IMR-90 (cell line): Measurements from ENCODE around the gene LRP6. TPM values are rescaled to one million over a fixed set of nuclear protein-coding genes. Genes with fewer than 3 reads are reported as not detected.

Experiments used
- ATAC-seq: fragments of 200-7000 bp; cut with Tn5 transposase; 2 replicates; pipeline ENCODE4 v1.9.1; 2020; ENCODE audit warnings: low read depth, mild to moderate bottlenecking, moderate library complexity
- BruUV-seq: library from RNA; stranded (reverse); fragments of 400-500 nt; replicated peaks from 2 replicates; lab custom pipeline; 2021; lab: Mats Ljungman, UMichigan
- CTCF ChIA-PET: fragments of 300-600 bp; formaldehyde crosslinking; extraction: SDS; loops from one replicate; lab custom pipeline; 2021; ENCODE audit warnings: antibody characterized with exemption; lab: Yijun Ruan, JAX
- POLR2A ChIA-PET: fragments of 300-600 bp; sonication (Branson Sonifier 250); formaldehyde crosslinking; loops from one replicate; lab custom pipeline; 2022; ENCODE audit warnings: antibody characterized with exemption; ENCODE audit not compliant: unreplicated experiment; lab: Charles Lee
- DNase-seq: peaks from one replicate; pipeline ENCODE4 v3.0.0; 2013
- H2AFZ ChIP-seq: replicated peaks from 2 replicates; pipeline ENCODE3; 2013; ENCODE audit warnings: low read length, mild to moderate bottlenecking; ENCODE audit not compliant: poor library complexity
- H2AK5ac ChIP-seq: 2 replicates; pipeline ENCODE4 v1.6.1; 2013; ENCODE audit warnings: low read depth, low read length, inconsistent platforms
- H2AK9ac ChIP-seq: replicated peaks from 2 replicates; pipeline ENCODE3; 2013; ENCODE audit warnings: mild to moderate bottlenecking, low read depth, low read length, moderate library complexity; ENCODE audit not compliant: poor library complexity
- H2BK120ac ChIP-seq: 2 replicates; pipeline ENCODE4 v1.6.1; 2013; ENCODE audit warnings: low read depth, low read length, inconsistent platforms
- H2BK15ac ChIP-seq: 3 replicates; pipeline ENCODE4 v1.6.1; 2013; ENCODE audit warnings: low read depth, low read length, inconsistent platforms
- H2BK20ac ChIP-seq: 2 replicates; pipeline ENCODE4 v1.6.1; 2013; ENCODE audit warnings: low read depth, mild to moderate bottlenecking, inconsistent platforms, low read length, moderate library complexity
- H2BK5ac ChIP-seq: 2 replicates; pipeline ENCODE4 v1.6.1; 2013; ENCODE audit warnings: mild to moderate bottlenecking, low read depth, low read length, inconsistent platforms; ENCODE audit not compliant: poor library complexity, severe bottlenecking
- H3K14ac ChIP-seq: replicated peaks from 2 replicates; pipeline ENCODE4 v1.6.1; 2013; ENCODE audit warnings: low read depth, low read length, inconsistent platforms
- H3K18ac ChIP-seq: 2 replicates; pipeline ENCODE4 v1.6.1; 2013; ENCODE audit warnings: low read depth, low read length, control low read depth
- H3K23ac ChIP-seq: 2 replicates; pipeline ENCODE4 v1.6.1; 2013; ENCODE audit warnings: low read depth, low read length, inconsistent platforms
- H3K27ac ChIP-seq: 2 replicates; pipeline ENCODE4 v1.5.1; 2013; ENCODE audit warnings: mild to moderate bottlenecking, control low read depth, low read length; ENCODE audit not compliant: insufficient read depth
- H3K27me3 ChIP-seq: 2 replicates; pipeline ENCODE4 v1.6.1; 2013; ENCODE audit warnings: low read length; ENCODE audit not compliant: control insufficient read depth, insufficient read depth
- H3K36me3 ChIP-seq: 2 replicates; pipeline ENCODE4 v1.6.1; 2013; ENCODE audit warnings: low read length, mixed read lengths; ENCODE audit not compliant: control insufficient read depth, insufficient read depth
- H3K4ac ChIP-seq: 2 replicates; pipeline ENCODE4 v1.6.1; 2013; ENCODE audit warnings: low read depth, low read length, inconsistent platforms
- H3K4me1 ChIP-seq: 2 replicates; pipeline ENCODE4 v1.6.1; 2013; ENCODE audit warnings: low read length, mixed read lengths; ENCODE audit not compliant: control insufficient read depth, insufficient read depth
- H3K4me2 ChIP-seq: 2 replicates; pipeline ENCODE4 v1.6.1; 2013; ENCODE audit warnings: low read depth, mild to moderate bottlenecking, control low read depth, low read length, moderate library complexity
- H3K4me3 ChIP-seq: 2 replicates; pipeline ENCODE4 v1.5.1; 2013; ENCODE audit warnings: low read depth, mild to moderate bottlenecking, control low read depth, low read length, moderate library complexity; ENCODE audit not compliant: insufficient read depth
- H3K56ac ChIP-seq: 2 replicates; pipeline ENCODE4 v1.6.1; 2013; ENCODE audit warnings: low read length, inconsistent platforms; ENCODE audit not compliant: insufficient read depth; ENCODE audit errors: extremely low read depth
- H3K79me1 ChIP-seq, 2 experiments: 2 replicates each; pipeline ENCODE4 v1.6.1; 2013; ENCODE audit warnings: low read length in 2 of 2, inconsistent platforms in 1 of 2, low read depth in 1 of 2
- H3K9ac ChIP-seq: 2 replicates; pipeline ENCODE4 v1.6.1; 2013; ENCODE audit warnings: low read depth, low read length, control low read depth
- H3K9me1 ChIP-seq: 2 replicates; pipeline ENCODE4 v1.6.1; 2013; ENCODE audit warnings: low read length, inconsistent platforms; ENCODE audit not compliant: insufficient read depth
- H3K9me3 ChIP-seq: 2 replicates; pipeline ENCODE4 v1.6.1; 2013; ENCODE audit warnings: low read length; ENCODE audit not compliant: control insufficient read depth, insufficient read depth
- H4K20me1 ChIP-seq: 2 replicates; pipeline ENCODE4 v1.6.1; 2013; ENCODE audit warnings: low read length, inconsistent platforms; ENCODE audit not compliant: insufficient read depth
- H4K5ac ChIP-seq: 2 replicates; pipeline ENCODE4 v1.6.1; 2013; ENCODE audit warnings: mild to moderate bottlenecking, low read depth, low read length, control low read depth
- H4K8ac ChIP-seq, 2 experiments: 2 replicates each; pipeline ENCODE4 v1.6.1; 2013; ENCODE audit warnings: low read depth in 2 of 2, low read length in 2 of 2, control low read depth in 1 of 2, inconsistent platforms in 1 of 2
- H4K91ac ChIP-seq: 2 replicates; pipeline ENCODE4 v1.6.1; 2013; ENCODE audit warnings: low read depth, low read length, inconsistent platforms; ENCODE audit not compliant: insufficient read depth
- BHLHE40 ChIP-seq: fragments of 150-350 bp; IDR thresholded peaks from 2 replicates; pipeline ENCODE4 v1.6.1; 2016; ENCODE audit warnings: mild to moderate bottlenecking, low read depth, low read length
- MAFK ChIP-seq: IDR thresholded peaks from 2 replicates; pipeline ENCODE4 v1.6.1; 2012; ENCODE audit warnings: low read depth, low read length, improper control_type of control experiment
- MAZ ChIP-seq: IDR thresholded peaks from 2 replicates; pipeline ENCODE4 v1.6.1; 2012; ENCODE audit warnings: low read depth, mild to moderate bottlenecking, low read length, improper control_type of control experiment, moderate library complexity, borderline replicate concordance
- MXI1 ChIP-seq: IDR thresholded peaks from 2 replicates; pipeline ENCODE4 v1.6.1; 2012; ENCODE audit warnings: low read depth, mild to moderate bottlenecking, low read length, moderate library complexity, borderline replicate concordance
- NFE2L2 ChIP-seq: fragments of 150-350 bp; IDR thresholded peaks from 2 replicates; pipeline ENCODE4 v1.6.1; 2016; ENCODE audit warnings: low read depth, mild to moderate bottlenecking, low read length
- WGBS, 2 experiments: methylation state at CpG; one replicate each; pipeline versions ENCODE4 v1.1.5 to v1.1.7; 2013; ENCODE audit warnings: missing lambda C conversion rate in 2 of 2; ENCODE audit not compliant: insufficient read length in 1 of 2; ENCODE audit errors: extremely low coverage in 2 of 2; 5-methylcytosine and 5-hydroxymethylcytosine counted together
- dilution Hi-C: fragments of 300-500 bp; cut with HindIII; formaldehyde crosslinking; loops from one replicate; pipeline ENCODE4 v1.14.3; 2018; ENCODE audit warnings: low sequenced_read_pairs; ENCODE audit not compliant: unreplicated experiment
- in situ Hi-C: fragments of 300-500 bp; cut with MboI; formaldehyde crosslinking; loops from 3 replicates; pipeline ENCODE4 v1.14.3; 2019; ENCODE audit warnings: low sequenced_read_pairs, inconsistent platforms, mixed read lengths
- intact Hi-C: fragments of 100-400 bp; cut with micrococcal nuclease; formaldehyde crosslinking; loops from 2 replicates; pipeline ENCODE4 v1.10.0; 2022
- polyA plus RNA-seq, 3 experiments: library from polyadenylated mRNA; depleted of rRNA; stranded (reverse); fragments of >200 nt; gene quantifications; 2 replicates each; pipeline ENCODE4 v1.2.3, GENCODE V29; 2012; ENCODE audit warnings: low replicate concordance in 1 of 3
- total RNA-seq: library from RNA; depleted of rRNA; stranded (reverse); fragments of >200 nt; gene quantifications from 2 replicates; pipeline ENCODE4 v1.2.3, GENCODE V29; 2012
- TF ChIP-seq, protein P1 (sequence below): fragments of 150-350 bp; IDR thresholded peaks from 2 replicates; pipeline ENCODE4 v1.6.1; 2017; ENCODE audit warnings: mild to moderate bottlenecking, antibody characterized with exemption, low read length, low read depth

LRP6 gene
- total and polyA plus RNA-seq, 2 of the 4 experiments (the other 2 are of a cell fraction): 14.2 to 32.1 TPM

DNA sequence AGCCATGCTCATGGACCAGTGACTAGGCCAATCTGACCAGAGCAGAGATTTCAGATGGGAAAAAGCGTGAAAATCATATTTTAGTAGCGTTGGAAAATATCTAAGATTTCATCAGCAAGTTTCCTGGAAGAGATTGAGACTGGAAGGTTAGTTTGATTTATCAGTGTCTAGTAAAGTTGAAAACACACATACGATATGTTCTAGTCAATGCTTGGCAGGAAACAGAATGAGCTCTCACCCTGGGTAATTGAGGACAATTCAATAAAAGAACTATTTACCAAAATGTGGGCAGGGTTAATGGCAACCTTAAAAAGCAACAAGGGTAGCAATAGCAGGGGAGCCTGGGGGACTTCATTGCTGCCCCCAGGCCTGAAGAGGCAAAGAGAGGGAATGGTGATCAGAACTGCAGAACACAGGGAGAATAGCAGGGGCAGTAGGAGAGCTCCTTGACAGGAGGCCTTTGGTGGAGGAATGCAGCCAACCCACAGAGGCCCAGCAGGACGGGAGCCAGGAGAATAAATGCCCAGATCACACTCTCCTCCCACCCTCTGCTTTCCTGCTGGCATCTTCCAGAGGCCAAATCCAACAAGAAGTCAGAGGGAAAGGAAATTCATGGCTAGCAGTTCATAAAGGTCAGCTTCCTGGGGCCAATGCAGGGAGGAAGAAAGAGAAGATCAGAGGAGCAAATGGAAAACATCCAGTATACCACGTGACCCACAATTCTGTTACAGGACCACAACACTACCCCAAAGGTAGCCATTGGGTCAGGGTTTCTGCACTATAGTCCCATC lies 27.6 kb upstream of the LRP6 start:
- Histone ChIP-seq H3K18ac (no peak overlapping the region), H3K9me1 (no peaks in the 10 kb centered on the region), H2AK5ac (no peak overlapping the region), H4K8ac (no peak overlapping the region), H2AK9ac (no peak overlapping the region), H3K27ac (no peak overlapping the region), H2AFZ (peak overlapping the region; percentile 68), H4K20me1 (no peaks in the 10 kb centered on the region), H3K9me3 (no peaks in the 10 kb centered on the region), H3K4me2 (no peak overlapping the region), H3K23ac (no peak overlapping the region), H3K27me3 (no peaks in the 10 kb centered on the region; the same call in 1 of the 2 replicates), H3K4me1 (peaks cover 5% of the 10 kb centered on the region; the same call in 1 of the 2 replicates), H3K56ac (no peak overlapping the region), H2BK120ac (no peak overlapping the region), H3K36me3 (no peaks in the 10 kb centered on the region), H3K79me1 (no peaks in the 10 kb centered on the region), H3K4me3 (no peak overlapping the region), H4K5ac (no peak overlapping the region), H2BK15ac (no peak overlapping the region), H4K91ac (no peak overlapping the region), H3K9ac (no peak overlapping the region), H3K4ac (no peak overlapping the region), H3K14ac (no peak overlapping the region), H2BK20ac (no peak overlapping the region), H2BK5ac (no peak overlapping the region)
- DNase-seq (no peak), ATAC-seq (peak; percentile 59)
- CTCF ChIA-PET: no interaction called here
- TF ChIP-seq NFE2L2 (no peak), MAFK (no peak), BHLHE40 (no peak), MXI1 (no peak), MAZ (no peak)
- TF ChIP-seq, protein P1, sequence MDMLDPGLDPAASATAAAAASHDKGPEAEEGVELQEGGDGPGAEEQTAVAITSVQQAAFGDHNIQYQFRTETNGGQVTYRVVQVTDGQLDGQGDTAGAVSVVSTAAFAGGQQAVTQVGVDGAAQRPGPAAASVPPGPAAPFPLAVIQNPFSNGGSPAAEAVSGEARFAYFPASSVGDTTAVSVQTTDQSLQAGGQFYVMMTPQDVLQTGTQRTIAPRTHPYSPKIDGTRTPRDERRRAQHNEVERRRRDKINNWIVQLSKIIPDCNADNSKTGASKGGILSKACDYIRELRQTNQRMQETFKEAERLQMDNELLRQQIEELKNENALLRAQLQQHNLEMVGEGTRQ: 0 out of 2 replicates have a peak, but pooled peaks have one; percentile 32
- intact Hi-C loops (no loop called here), dilution Hi-C loops (no loop called here), in situ Hi-C loops (no loop called here)
- no TSS peak for BruUV-seq
- WGBS, 2 experiments: 92% methylated on average over 2 of the region's 5 CpGs; no CpG with 5 or more reads in 1 of the 2 experiments
- POLR2A ChIA-PET: no interaction called here
